T47D (cell line): ENCODE data around the gene CDKAL1.

ENCODE experiments used
- DNase-seq, 2 experiments: peaks; one replicate each; pipeline versions ENCODE4 v3.0.0 to v3.0.0-alpha.2; 2011 to 2012; ENCODE audit warnings: low read depth in 1 of 2, low spot score in 1 of 2
- JUND ChIP-seq: IDR thresholded peaks from 2 replicates; pipeline ENCODE4 v1.6.1; 2012; ENCODE audit warnings: low read depth
- in situ Hi-C: cut with HindIII; loops from 2 replicates; pipeline ENCODE4 v1.10.0; 2016; ENCODE audit warnings: low sequenced_read_pairs, low pct_unique_long_range_greater_than_20kb

Gene CDKAL1

GRCh38 chr6:21024616-21025015 is 490.4 kb downstream of the CDKAL1 start:
- in situ Hi-C loops = no loop called here
- no peak for TF ChIP-seq JUND
- DNase-seq = no peak

GRCh38 chr6:21026576-21027273 is 492.5 kb downstream of the CDKAL1 start:
- no peak for TF ChIP-seq JUND
- in situ Hi-C loops = no loop called here
- no peak for DNase-seq

GRCh38 chr6:21027507-21027906 is 493.2 kb downstream of the CDKAL1 start:
- in situ Hi-C loops = no loop called here
- TF ChIP-seq JUND = no peak
- DNase-seq = no peak

GRCh38 chr6:21031182-21031581 is 496.9 kb downstream of the CDKAL1 start:
- no peak for TF ChIP-seq JUND
- DNase-seq = no peak
- in situ Hi-C loops = no loop called here

- DNase-seq = no peak
- in situ Hi-C loops = no loop called here
- TF ChIP-seq JUND = no peak
These were observed 498.8 kb downstream of the CDKAL1 start for GRCh38 chr6:21033084-21033483.

GRCh38 chr6:21033575-21034026 is 499.3 kb downstream of the CDKAL1 start:
- TF ChIP-seq JUND = no peak
- no peak for DNase-seq
- in situ Hi-C loops = no loop called here

- in situ Hi-C loops = no loop called here
- no peak for DNase-seq
- TF ChIP-seq JUND = no peak
These were observed 500.1 kb downstream of the CDKAL1 start for GRCh38 chr6:21034345-21034744.

GRCh38 chr6:21037453-21037852 is 503.2 kb downstream of the CDKAL1 start:
- no peak for TF ChIP-seq JUND
- in situ Hi-C loops = no loop called here
- no peak for DNase-seq

- in situ Hi-C loops = no loop called here
- no peak for TF ChIP-seq JUND
- DNase-seq = no peak
These were observed 505.7 kb downstream of the CDKAL1 start for GRCh38 chr6:21039926-21040325.

- in situ Hi-C loops = no loop called here
- TF ChIP-seq JUND = no peak
These were observed 511.0 kb downstream of the CDKAL1 start for GRCh38 chr6:21045135-21045700.

GRCh38 chr6:21046276-21046675 is 512.0 kb downstream of the CDKAL1 start:
- TF ChIP-seq JUND = no peak
- DNase-seq = no peak

More at GRCh38 chr6:21045135-21045700, 511.0 kb downstream of the CDKAL1 start:
- DNase-seq = no peak

GRCh38 chr6:21048047-21048446 is 513.8 kb downstream of the CDKAL1 start:
- in situ Hi-C loops = no loop called here
- no peak for TF ChIP-seq JUND
- DNase-seq = no peak

More at GRCh38 chr6:21046276-21046675, 512.0 kb downstream of the CDKAL1 start:
- in situ Hi-C loops = no loop called here

GRCh38 chr6:21049148-21049547 is 514.9 kb downstream of the CDKAL1 start:
- in situ Hi-C loops = no loop called here
- DNase-seq = no peak
- TF ChIP-seq JUND = no peak
